WTC11 (cell line): ENCODE results near the gene SAMD3. TPM values are rescaled to one million over a fixed set of nuclear protein-coding genes. Genes with fewer than 3 reads are reported as not detected.

ENCODE experiments used
- ATAC-seq: fragments of 200-7000 bp; cut with Tn5 transposase; 2 replicates; pipeline ENCODE4 v1.10.0; 2021; ENCODE audit warnings: mild to moderate bottlenecking, moderate library complexity
- CTCF ChIA-PET: fragments of 300-600 bp; sonication (Branson Sonifier 250); formaldehyde crosslinking; loops from one replicate; lab custom pipeline; 2021; ENCODE audit warnings: antibody characterized with exemption; lab: Charles Lee
- POLR2A ChIA-PET: fragments of 350-600 bp; sonication (Branson Sonifier 250); formaldehyde crosslinking; loops from one replicate; lab custom pipeline; 2021; ENCODE audit warnings: antibody characterized with exemption; lab: Charles Lee
- DNase-seq: peaks from one replicate; pipeline ENCODE4 v3.0.0; 2021; ENCODE audit warnings: low spot score
- H3K27ac Mint-ChIP-seq: 2 replicates; pipeline ENCODE4 v1.8.0; 2021; ENCODE audit warnings: mixed read lengths
- H3K27me3 Mint-ChIP-seq: 2 replicates; pipeline ENCODE4 v1.8.0; 2021; ENCODE audit warnings: low read depth, mild to moderate bottlenecking, moderate library complexity, mixed read lengths
- H3K36me3 Mint-ChIP-seq: 2 replicates; pipeline ENCODE4 v1.8.0; 2021; ENCODE audit warnings: mixed read lengths
- H3K4me1 Mint-ChIP-seq: 2 replicates; pipeline ENCODE4 v1.8.0; 2022; ENCODE audit warnings: mixed read lengths
- H3K4me3 Mint-ChIP-seq: 2 replicates; pipeline ENCODE4 v1.8.0; 2021; ENCODE audit warnings: mild to moderate bottlenecking, moderate library complexity, mixed read lengths
- H3K9me3 Mint-ChIP-seq: 2 replicates; pipeline ENCODE4 v1.8.0; 2021; ENCODE audit warnings: mixed read lengths
- AFF4 ChIP-seq: sonication (generic); formaldehyde crosslinking; IDR thresholded peaks from 2 replicates; pipeline ENCODE4 v1.8.1; 2023; ENCODE audit warnings: mild to moderate bottlenecking, missing genetic modification reagents, borderline replicate concordance
- ELF4 ChIP-seq: sonication (generic); formaldehyde crosslinking; IDR thresholded peaks from 2 replicates; pipeline ENCODE4 v1.8.1; 2022; ENCODE audit warnings: low read depth, mild to moderate bottlenecking, moderate library complexity, missing genetic modification reagents
- FOXP4 ChIP-seq: sonication (generic); formaldehyde crosslinking; IDR thresholded peaks from 2 replicates; pipeline ENCODE4 v1.8.0; 2022; ENCODE audit warnings: mild to moderate bottlenecking, missing genetic modification reagents
- IRF2 ChIP-seq: sonication (generic); formaldehyde crosslinking; IDR thresholded peaks from 2 replicates; pipeline ENCODE4 v1.8.0; 2022; ENCODE audit warnings: low read depth, missing genetic modification reagents, borderline replicate concordance
- JUN ChIP-seq: sonication (generic); formaldehyde crosslinking; IDR thresholded peaks from 2 replicates; pipeline ENCODE4 v1.8.0; 2023; ENCODE audit warnings: mild to moderate bottlenecking, missing genetic modification reagents
- MYBL2 ChIP-seq: sonication (generic); formaldehyde crosslinking; IDR thresholded peaks from 2 replicates; pipeline ENCODE4 v1.8.1; 2023; ENCODE audit warnings: mild to moderate bottlenecking, moderate library complexity, missing genetic modification reagents
- NFYB ChIP-seq: sonication (generic); formaldehyde crosslinking; conservative IDR thresholded peaks from 2 replicates; pipeline ENCODE4 v1.8.0; 2022; ENCODE audit warnings: low read depth, missing genetic modification reagents
- NR3C1 ChIP-seq: sonication (generic); formaldehyde crosslinking; conservative IDR thresholded peaks from 2 replicates; pipeline ENCODE4 v1.8.1; 2023; ENCODE audit warnings: low read depth, mild to moderate bottlenecking, missing genetic modification reagents
- PRDM15 ChIP-seq: sonication (generic); formaldehyde crosslinking; IDR thresholded peaks from 2 replicates; pipeline ENCODE4 v1.8.0; 2022; ENCODE audit warnings: missing genetic modification reagents
- SP1 ChIP-seq: sonication (generic); formaldehyde crosslinking; conservative IDR thresholded peaks from 2 replicates; pipeline ENCODE4 v1.8.1; 2022; ENCODE audit warnings: missing genetic modification reagents
- STAT6 ChIP-seq: sonication (generic); formaldehyde crosslinking; conservative IDR thresholded peaks from 2 replicates; pipeline ENCODE4 v1.8.1; 2023; ENCODE audit warnings: mild to moderate bottlenecking, low read depth, missing genetic modification reagents, moderate library complexity
- TCF7 ChIP-seq: sonication (generic); formaldehyde crosslinking; IDR thresholded peaks from 2 replicates; pipeline ENCODE4 v1.8.0; 2022; ENCODE audit warnings: mild to moderate bottlenecking, low read depth, missing genetic modification reagents, moderate library complexity
- ZMAT4 ChIP-seq: fragments of 250-450 bp; sonication (Bioruptor Pico); IDR thresholded peaks from 2 replicates; pipeline ENCODE4 v1.9.0; 2021; ENCODE audit warnings: mild to moderate bottlenecking
- ZNF138 ChIP-seq: sonication (generic); formaldehyde crosslinking; conservative IDR thresholded peaks from 2 replicates; pipeline ENCODE4 v1.8.1; 2022; ENCODE audit warnings: mild to moderate bottlenecking, moderate library complexity, missing genetic modification reagents
- ZNF317 ChIP-seq: sonication (generic); formaldehyde crosslinking; IDR thresholded peaks from 2 replicates; pipeline ENCODE4 v1.8.1; 2023; ENCODE audit warnings: low read depth, mild to moderate bottlenecking, moderate library complexity, missing genetic modification reagents, borderline replicate concordance
- ZNF512 ChIP-seq: sonication (generic); formaldehyde crosslinking; IDR thresholded peaks from 2 replicates; pipeline ENCODE4 v1.8.1; 2022; ENCODE audit warnings: missing genetic modification reagents, borderline replicate concordance
- total RNA-seq: library from RNA; stranded (reverse); gene quantifications from 3 replicates; pipeline ENCODE4 v1.2.3, GENCODE V29; 2021

The SAMD3 gene
- total RNA-seq, 1 experiment from 2014 or later: 1.2 TPM

GRCh38 chr6:130218134-130218533 lies 4.6 kb downstream of the SAMD3 start (continued):
- TF ChIP-seq AFF4 (CRISPR knock-in tag) (no peak), ZMAT4 (CRISPR knock-in tag) (no peak)
- TF ChIP-seq, all 79 proteins: peak for 0

GRCh38 chr6:130216620-130217019 lies 6.1 kb downstream of the SAMD3 start:
- Mint-ChIP-seq H3K27me3 (no peaks in the 10 kb centered on the region), H3K9me3 (peaks cover 1% of the 10 kb centered on the region; the same call in 1 of the 2 replicates), H3K27ac (no peak overlapping the region), H3K36me3 (0 out of 2 replicates have a peak, but pooled peaks cover under 1% of the 10 kb centered on the region), H3K4me1 (peaks cover 24% of the 10 kb centered on the region), H3K4me3 (no peak overlapping the region)
- ChIA-PET POLR2A (no interaction called here), CTCF (no interaction called here)
- ATAC-seq (no peak), DNase-seq (no peak)
- no peak for TF ChIP-seq PRDM15 (CRISPR knock-in tag)
- no peak for TF ChIP-seq JUN (CRISPR knock-in tag)
- TF ChIP-seq FOXP4 (CRISPR knock-in tag): no peak
- no peak for TF ChIP-seq IRF2 (CRISPR knock-in tag)
- no peak for TF ChIP-seq ELF4
- no peak for TF ChIP-seq NR3C1 (CRISPR knock-in tag)
- TF ChIP-seq ZNF138: no peak
- no peak for TF ChIP-seq ZNF317
- no peak for TF ChIP-seq SP1 (CRISPR knock-in tag)
- TF ChIP-seq STAT6: no peak
- TF ChIP-seq AFF4 (CRISPR knock-in tag): no peak
- TF ChIP-seq NFYB (CRISPR knock-in tag): no peak
- TF ChIP-seq ZNF512 (CRISPR knock-in tag): no peak
- no peak for TF ChIP-seq MYBL2 (CRISPR knock-in tag)
- TF ChIP-seq TCF7 (CRISPR knock-in tag): no peak
